22Rv1 (cell line): Measurements from ENCODE around the gene HPSE2.

ENCODE experiments used
- CTCF ChIP-seq: fragments of 450-650 bp; IDR thresholded peaks from 2 replicates; pipeline ENCODE4 v1.5.1; 2017; ENCODE audit warnings: mild to moderate bottlenecking
- ZFX ChIP-seq: fragments of 450-650 bp; IDR thresholded peaks from 2 replicates; pipeline ENCODE4 v1.6.1; 2017; ENCODE audit warnings: antibody characterized with exemption, borderline replicate concordance

DNA sequence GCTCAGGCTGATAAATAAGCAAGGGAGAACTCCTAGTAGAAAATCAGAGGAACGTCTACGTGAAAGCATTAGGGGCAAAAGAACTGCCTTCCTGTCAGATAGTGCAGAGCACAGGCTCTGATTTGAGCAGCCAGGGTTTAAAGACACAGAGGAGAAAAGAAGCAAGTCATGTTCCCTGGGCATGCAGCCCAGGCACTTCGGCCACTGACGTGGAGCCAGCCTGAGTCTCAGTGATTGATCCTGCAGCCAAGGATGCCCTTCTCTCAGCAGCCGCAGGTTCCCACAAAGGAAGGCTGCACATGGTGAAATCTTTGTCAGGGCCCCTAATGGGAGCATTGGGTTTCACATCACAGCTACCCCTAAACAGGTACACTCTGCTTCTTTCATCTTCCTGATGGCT, 627.2 kb downstream of the HPSE2 start:
- no peak for TF ChIP-seq CTCF
- TF ChIP-seq ZFX, result no peak
